Testis (tissue), 3 donors: Measurements from ENCODE around the gene COQ8A. TPM values are rescaled to one million over a fixed set of nuclear protein-coding genes. Genes with fewer than 3 reads are reported as not detected.

Experiments used
- DNase-seq: peaks from one replicate; pipeline ENCODE4 v3.0.0-alpha.2; 2019
- H3K27ac ChIP-seq, 2 donors: fragments of 200-600 bp; sonication (generic); one replicate each; pipeline ENCODE4 v1.5.1; 2019
- H3K27me3 ChIP-seq: fragments of 200-600 bp; sonication (generic); one replicate; pipeline ENCODE4 v1.5.1; 2019
- H3K36me3 ChIP-seq: fragments of 200-600 bp; sonication (generic); one replicate; pipeline ENCODE4 v1.5.1; 2017; ENCODE audit warnings: low read depth; ENCODE audit errors: missing control alignments
- H3K4me1 ChIP-seq: fragments of 200-600 bp; sonication (generic); one replicate; pipeline ENCODE4 v1.5.1; 2019
- H3K4me3 ChIP-seq, 2 donors: fragments of 200-600 bp; sonication (generic); one replicate each; pipeline ENCODE4 v1.5.1; 2017 to 2019
- H3K9me3 ChIP-seq: fragments of 200-600 bp; sonication (generic); one replicate; pipeline ENCODE4 v1.5.1; 2017
- CTCF ChIP-seq, 3 experiments: fragments of 450-650 bp in 2 of 3; fragments of 200-600 bp in 1 of 3; sonication (generic) in 1 of 3; IDR thresholded peaks; one replicate each; pipeline ENCODE4 v1.5.1; 2016 to 2019; ENCODE audit warnings: antibody characterized with exemption in 3 of 3, mild to moderate bottlenecking in 2 of 3, moderate library complexity in 1 of 3
- POLR2A ChIP-seq: fragments of 450-650 bp; IDR thresholded peaks from one replicate; pipeline ENCODE4 v1.6.1; 2017; ENCODE audit warnings: antibody characterized with exemption, mild to moderate bottlenecking, moderate library complexity
- WGBS, 2 donors: methylation state at CpG; one replicate each; pipeline ENCODE4 v1.1.5; 2018; 5-methylcytosine and 5-hydroxymethylcytosine counted together
- intact Hi-C: fragments of 100-400 bp; cut with DNase I; formaldehyde crosslinking; loops from one replicate; pipeline ENCODE4 v1.15.1; 2023; ENCODE audit warnings: low total_unique reads
- polyA plus RNA-seq: library from polyadenylated mRNA; stranded (reverse); fragments of 350-450 nt; fragmentation: Illumina TruSeq; extraction: RNeasy Lipid Tissue Mini Kit (QIAGEN cat#74804); gene quantifications from one replicate; pipeline ENCODE4 v1.2.3, GENCODE V29; 2014; ENCODE audit warnings: low read depth, low replicate concordance; ENCODE audit not compliant: insufficient read depth
- total RNA-seq, 2 donors: library from RNA; depleted of rRNA; stranded (reverse); fragments of >200 nt; gene quantifications; one replicate each; pipeline ENCODE4 v1.2.3, GENCODE V29; 2016

COQ8A gene
- total and polyA plus RNA-seq, 3 donors from 2014 or later, result 34.4 to 46.8 (median 39.2) TPM

- no peaks in the 10 kb centered on the region for H3K36me3 ChIP-seq
- H3K27me3 ChIP-seq, result no peaks in the 10 kb centered on the region
- H3K27ac ChIP-seq, result no peak overlapping the region
- DNase-seq, result no peak
- 83 to 86% methylated on average over 6 of the region's 6 CpGs for WGBS, 2 donors
- intact Hi-C loops, result no loop called here
- no peaks in the 10 kb centered on the region for H3K9me3 ChIP-seq
- H3K4me1 ChIP-seq, result peaks cover 3% of the 10 kb centered on the region
- no peak for TF ChIP-seq CTCF (IDR thresholded peaks at IDR 0.05)
- no peak for TF ChIP-seq POLR2A
- H3K4me3 ChIP-seq, result no peak overlapping the region
These were observed 17.0 kb downstream of the COQ8A start for GRCh38 chr1:226956942-226957713.

GRCh38 chr1:226957714-226958113, 17.6 kb downstream of the COQ8A start:
- WGBS, 2 donors, result 71 to 76% methylated on average over 11 of the region's 11 CpGs
- no peaks in the 10 kb centered on the region for H3K9me3 ChIP-seq
- no peak for DNase-seq
- no peak for TF ChIP-seq CTCF (IDR thresholded peaks at IDR 0.05)
- no peak for TF ChIP-seq POLR2A
- no peaks in the 10 kb centered on the region for H3K27me3 ChIP-seq
- no peak overlapping the region for H3K27ac ChIP-seq
- no peaks in the 10 kb centered on the region for H3K36me3 ChIP-seq
- intact Hi-C loops, result no loop called here
- H3K4me1 ChIP-seq, result peaks cover 3% of the 10 kb centered on the region
- no peak overlapping the region for H3K4me3 ChIP-seq

- 96 to 98% methylated on average over 13 of the region's 13 CpGs for WGBS, 2 donors
- no peak for DNase-seq
- Histone ChIP-seq H3K27me3 (no peaks in the 10 kb centered on the region), H3K27ac (no peak overlapping the region), H3K36me3 (no peaks in the 10 kb centered on the region), H3K4me3 (no peak overlapping the region), H3K9me3 (no peaks in the 10 kb centered on the region), H3K4me1 (peaks cover 3% of the 10 kb centered on the region)
- intact Hi-C loops, result no loop called here
- TF ChIP-seq POLR2A (no peak), CTCF (IDR thresholded peaks at IDR 0.05) (no peak)
These were observed 18.2 kb downstream of the COQ8A start for GRCh38 chr1:226958300-226958699.

- no peaks in the 10 kb centered on the region for H3K4me1 ChIP-seq
- 70 to 76% methylated on average over 5 of the region's 5 CpGs for WGBS, 2 donors
- no peaks in the 10 kb centered on the region for H3K9me3 ChIP-seq
- H3K27ac ChIP-seq, result no peak overlapping the region
- no peak overlapping the region for H3K4me3 ChIP-seq
- TF ChIP-seq CTCF (IDR thresholded peaks at IDR 0.05), result no peak
- TF ChIP-seq POLR2A, result no peak
- no peaks in the 10 kb centered on the region for H3K27me3 ChIP-seq
- no peak for DNase-seq
- H3K36me3 ChIP-seq, result no peaks in the 10 kb centered on the region
- intact Hi-C loops, result no loop called here
These were observed 20.2 kb downstream of the COQ8A start for GRCh38 chr1:226960256-226960655.
